ENCODE results near the gene ARHGDIG.
"Not testable (repeated sequence)": the region's sequence is repeated elsewhere in the genome, so short reads cannot be mapped to it uniquely, and the experiment has no call there.

Gene ARHGDIG

GRCh38 chr16:280552-280951, at the start of gene ARHGDIG:
Gene ARHGDIG, plus strand, starts transcription at chr16:280591. Its CDS starts 90 bp downstream, at chr16:280681.
- no peak for DNase-seq

- DNase-seq: no peak
These were observed 49.4 kb upstream of the ARHGDIG start for GRCh38 chr16:230949-231348.

- peak; percentile 96 to 100 (median 97) for DNase-seq
These were observed 45.7 kb upstream of the ARHGDIG start, which contains the start of gene FAM234A for GRCh38 chr16:234468-235305. Gene FAM234A, plus strand, starts transcription at chr16:234821. Its CDS starts 19,593 bp downstream, at chr16:254414.

GRCh38 chr16:239948-240277, 40.5 kb upstream of the ARHGDIG start:
- no peak for DNase-seq

- no peak for DNase-seq
These were observed 39.8 kb upstream of the ARHGDIG start for GRCh38 chr16:240559-240958.

- no peak for DNase-seq
These were observed 38.1 kb upstream of the ARHGDIG start for GRCh38 chr16:242281-242680.

GRCh38 chr16:243348-243747, 37.0 kb upstream of the ARHGDIG start:
- DNase-seq: no peak

- DNase-seq: no peak
These were observed 35.3 kb upstream of the ARHGDIG start for GRCh38 chr16:245105-245504.

GRCh38 chr16:247027-247426, 33.4 kb upstream of the ARHGDIG start:
- no peak for DNase-seq

GRCh38 chr16:249431-249830, 31.0 kb upstream of the ARHGDIG start:
- no peak for DNase-seq

GRCh38 chr16:252366-253337, 27.7 kb upstream of the ARHGDIG start:
- DNase-seq: no peak

- DNase-seq: no peak
These were observed 26.6 kb upstream of the ARHGDIG start for GRCh38 chr16:253833-254232.

GRCh38 chr16:254461-254860, 25.9 kb upstream of the ARHGDIG start:
- no peak for DNase-seq

GRCh38 chr16:255183-255582, 25.2 kb upstream of the ARHGDIG start:
- DNase-seq: no peak

- not testable (repeated sequence) for DNase-seq
These were observed 22.3 kb upstream of the ARHGDIG start for GRCh38 chr16:258091-258490.

- DNase-seq: no peak
These were observed 21.2 kb upstream of the ARHGDIG start for GRCh38 chr16:259226-259625.

- DNase-seq: no peak
These were observed 20.6 kb upstream of the ARHGDIG start for GRCh38 chr16:259814-260253.

- DNase-seq: no peak
These were observed 20.1 kb upstream of the ARHGDIG start for GRCh38 chr16:260326-260725.

- peak in 1 of 3 experiments; percentile 54 for DNase-seq
These were observed 19.2 kb upstream of the ARHGDIG start for GRCh38 chr16:261031-261691.

GRCh38 chr16:262121-262745, 18.2 kb upstream of the ARHGDIG start:
- no peak for DNase-seq

- no peak for DNase-seq
These were observed 17.1 kb upstream of the ARHGDIG start for GRCh38 chr16:263182-263774.

GRCh38 chr16:263944-264343, 16.4 kb upstream of the ARHGDIG start:
- DNase-seq: no peak

All from NCI-H1417 (cell line).